OCI-LY3 (cell line): ENCODE results near the gene ANKRD6.

ENCODE experiments used
- H2AFZ ChIP-seq: fragments of 200-600, 300-600 bp; shearing (Covaris generic); 2 replicates; pipeline ENCODE4 v1.6.0; 2014; ENCODE audit warnings: antibody characterized with exemption, low read depth, low read length
- H3K27ac ChIP-seq: fragments of 200-600, 300-600 bp; sonication (generic); 2 replicates; pipeline ENCODE4 v1.5.1; 2014; ENCODE audit warnings: mild to moderate bottlenecking, low read length, moderate library complexity, mixed read lengths
- H3K27me3 ChIP-seq: fragments of 200-600, 300-600 bp; sonication (generic); 2 replicates; pipeline ENCODE4 v1.6.1; 2014; ENCODE audit warnings: low read depth, low read length, mixed read lengths
- H3K36me3 ChIP-seq: fragments of 200-600, 300-600 bp; sonication (generic); replicated peaks from 2 replicates; pipeline ENCODE3; 2014; ENCODE audit warnings: low read depth, low read length, mixed read lengths
- H3K4me1 ChIP-seq: fragments of 300-600, 200-600 bp; sonication (generic); 2 replicates; pipeline ENCODE4 v1.6.1; 2014; ENCODE audit warnings: low read length, mixed read lengths
- H3K4me2 ChIP-seq: fragments of 200-600, 300-600 bp; sonication (generic); 2 replicates; pipeline ENCODE4 v1.6.1; 2014; ENCODE audit warnings: low read length, mixed read lengths
- H3K4me3 ChIP-seq: fragments of 300-600, 200-600 bp; sonication (generic); 2 replicates; pipeline ENCODE4 v1.5.1; 2014; ENCODE audit warnings: antibody characterized with exemption, mild to moderate bottlenecking, low read length, moderate library complexity
- H3K79me2 ChIP-seq: fragments of 300-600, 200-600 bp; shearing (Covaris generic); 2 replicates; pipeline ENCODE4 v1.6.1; 2014; ENCODE audit warnings: mild to moderate bottlenecking, low read length, mixed read lengths
- H3K9ac ChIP-seq: fragments of 300-600, 200-600 bp; shearing (Covaris generic); 2 replicates; pipeline ENCODE4 v1.6.0; 2014; ENCODE audit warnings: mild to moderate bottlenecking, low read length, moderate library complexity
- H3K9me3 ChIP-seq: fragments of 200-600, 300-600 bp; shearing (Covaris generic); 2 replicates; pipeline ENCODE4 v1.6.1; 2014; ENCODE audit warnings: low read length, mixed read lengths; ENCODE audit not compliant: insufficient read depth
- H4K20me1 ChIP-seq: fragments of 200-600, 300-600 bp; sonication (generic); 2 replicates; pipeline ENCODE4 v1.6.1; 2016; ENCODE audit warnings: low read length, mixed read lengths; ENCODE audit not compliant: insufficient read depth
- CTCF ChIP-seq: fragments of 200-600, 300-600 bp; sonication (generic); IDR thresholded peaks from 2 replicates; pipeline ENCODE4 v1.5.1; 2014; ENCODE audit warnings: antibody characterized with exemption, low read length, low read depth
- EZH2phosphoT487 ChIP-seq: fragments of 200-600 bp; shearing (Covaris generic); IDR thresholded peaks from 2 replicates; pipeline ENCODE4 v1.6.1; 2018; ENCODE audit warnings: antibody characterized with exemption, mixed run types, low read depth

Gene ANKRD6

GRCh38 chr6:89610149-89610642 is 177.2 kb downstream of the ANKRD6 start:
- Histone ChIP-seq H3K4me1 (no peaks in the 10 kb centered on the region), H3K9me3 (no peaks in the 10 kb centered on the region), H3K27me3 (no peaks in the 10 kb centered on the region), H3K79me2 (no peaks in the 10 kb centered on the region), H4K20me1 (no peaks in the 10 kb centered on the region), H3K4me3 (no peak overlapping the region), H3K4me2 (no peak overlapping the region), H3K36me3 (no peaks in the 10 kb centered on the region), H3K27ac (no peak overlapping the region), H2AFZ (no peak overlapping the region), H3K9ac (no peak overlapping the region)
- TF ChIP-seq EZH2phosphoT487 (no peak), CTCF (peak; percentile 74)

GRCh38 chr6:89611666-89612065 is 178.7 kb downstream of the ANKRD6 start:
- Histone ChIP-seq H3K27ac (no peak overlapping the region), H3K9ac (no peak overlapping the region), H3K36me3 (no peaks in the 10 kb centered on the region), H4K20me1 (no peaks in the 10 kb centered on the region), H2AFZ (no peak overlapping the region), H3K4me3 (no peak overlapping the region), H3K4me2 (no peak overlapping the region), H3K79me2 (no peaks in the 10 kb centered on the region), H3K4me1 (no peaks in the 10 kb centered on the region), H3K27me3 (no peaks in the 10 kb centered on the region), H3K9me3 (no peaks in the 10 kb centered on the region)
- TF ChIP-seq EZH2phosphoT487 (no peak), CTCF (no peak)

GRCh38 chr6:89612121-89612520 is 179.2 kb downstream of the ANKRD6 start:
- Histone ChIP-seq H3K79me2 (no peaks in the 10 kb centered on the region), H3K36me3 (no peaks in the 10 kb centered on the region), H3K4me1 (no peaks in the 10 kb centered on the region), H3K9me3 (no peaks in the 10 kb centered on the region), H3K27me3 (no peaks in the 10 kb centered on the region), H3K9ac (no peak overlapping the region), H3K4me3 (no peak overlapping the region), H2AFZ (no peak overlapping the region), H3K27ac (no peak overlapping the region), H4K20me1 (no peaks in the 10 kb centered on the region), H3K4me2 (no peak overlapping the region)
- TF ChIP-seq EZH2phosphoT487: no peak
- TF ChIP-seq CTCF: no peak

GRCh38 chr6:89613790-89614189 is 180.8 kb downstream of the ANKRD6 start:
- Histone ChIP-seq H3K27me3 (no peaks in the 10 kb centered on the region), H3K4me1 (no peaks in the 10 kb centered on the region), H3K27ac (no peak overlapping the region), H3K9ac (no peak overlapping the region), H3K4me3 (no peak overlapping the region), H4K20me1 (no peaks in the 10 kb centered on the region), H2AFZ (no peak overlapping the region), H3K79me2 (no peaks in the 10 kb centered on the region), H3K36me3 (no peaks in the 10 kb centered on the region), H3K4me2 (no peak overlapping the region), H3K9me3 (no peaks in the 10 kb centered on the region)
- TF ChIP-seq EZH2phosphoT487: no peak
- no peak for TF ChIP-seq CTCF
